ENCODE results near the gene KRT7.

The KRT7 gene

DNA sequence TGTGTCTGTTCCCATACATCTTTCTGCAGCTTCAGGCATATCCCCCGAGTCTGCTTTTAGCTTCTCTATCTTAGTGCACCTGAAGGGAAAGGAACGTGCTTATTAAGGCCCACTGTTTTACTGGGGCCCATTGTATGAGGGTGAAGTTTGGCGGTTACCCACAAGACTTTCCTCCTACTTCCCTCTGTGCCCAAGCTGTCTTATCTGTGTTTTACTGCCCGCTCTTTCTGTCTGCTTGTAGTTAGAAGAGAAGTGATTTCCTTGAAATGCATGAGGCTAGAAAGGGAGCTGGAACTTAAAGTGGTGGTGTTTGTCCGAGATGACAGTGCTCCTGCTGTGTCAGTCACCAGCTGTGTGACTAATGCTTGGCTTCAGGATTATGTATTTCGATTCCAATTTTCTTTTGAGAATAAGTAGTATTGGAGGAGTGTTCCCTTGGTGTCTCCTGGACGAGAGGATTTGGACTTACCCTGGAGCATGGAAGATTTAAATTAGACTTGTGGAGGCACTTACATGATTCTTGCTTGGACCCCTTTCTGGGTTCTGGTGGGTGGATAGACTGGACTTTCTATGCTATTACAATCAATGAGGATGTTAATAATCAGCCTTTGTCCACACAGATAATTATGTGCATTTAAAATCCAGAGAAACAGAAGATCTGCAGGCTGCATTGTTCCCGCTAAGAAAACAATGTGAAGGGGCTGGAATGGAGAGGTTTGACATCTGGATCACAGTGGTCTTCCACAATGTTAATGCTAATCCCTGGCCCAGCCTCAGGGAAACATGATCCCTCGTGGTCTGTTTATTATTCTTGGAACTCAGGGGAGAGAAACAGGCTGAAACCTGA is 27.5 kb downstream of the KRT7 start:
- Histone ChIP-seq H3F3A (ENCODE audit: insufficient read depth, low read length) (no peaks in the 10 kb centered on the region), H3K4me3 (ENCODE audit: low read depth, low read length, poor library complexity, severe bottlenecking) (no peak overlapping the region), H3K9ac (ENCODE audit: low read length) (no peak overlapping the region), H3K27me3 (ENCODE audit: insufficient read depth, low read length) (no peaks in the 10 kb centered on the region; the same call in 1 of the 2 replicates), H2AFZ (ENCODE audit: low read length) (no peak overlapping the region), H3K9me2 (ENCODE audit: low read depth, low read length) (no peaks in the 10 kb centered on the region), H3K4me2 (ENCODE audit: low read length) (no peak overlapping the region), H3K4me1 (ENCODE audit: insufficient read depth, low read length, severe bottlenecking) (no peaks in the 10 kb centered on the region), H3K79me2 (ENCODE audit: insufficient read depth, low read length) (no peaks in the 10 kb centered on the region), H4K20me1 (ENCODE audit: insufficient read depth, low read length) (no peaks in the 10 kb centered on the region), H3K36me3 (ENCODE audit: insufficient read depth, low read length) (no peaks in the 10 kb centered on the region), H3K27ac (ENCODE audit: low read depth, low read length, poor library complexity, severe bottlenecking) (no peak overlapping the region), H3K9me3 (ENCODE audit: low read length) (no peaks in the 10 kb centered on the region)
- TF ChIP-seq EZH2 (IDR thresholded peaks at IDR 0.05; ENCODE audit: borderline replicate concordance, low read length) = no peak
- TF ChIP-seq, protein P1, sequence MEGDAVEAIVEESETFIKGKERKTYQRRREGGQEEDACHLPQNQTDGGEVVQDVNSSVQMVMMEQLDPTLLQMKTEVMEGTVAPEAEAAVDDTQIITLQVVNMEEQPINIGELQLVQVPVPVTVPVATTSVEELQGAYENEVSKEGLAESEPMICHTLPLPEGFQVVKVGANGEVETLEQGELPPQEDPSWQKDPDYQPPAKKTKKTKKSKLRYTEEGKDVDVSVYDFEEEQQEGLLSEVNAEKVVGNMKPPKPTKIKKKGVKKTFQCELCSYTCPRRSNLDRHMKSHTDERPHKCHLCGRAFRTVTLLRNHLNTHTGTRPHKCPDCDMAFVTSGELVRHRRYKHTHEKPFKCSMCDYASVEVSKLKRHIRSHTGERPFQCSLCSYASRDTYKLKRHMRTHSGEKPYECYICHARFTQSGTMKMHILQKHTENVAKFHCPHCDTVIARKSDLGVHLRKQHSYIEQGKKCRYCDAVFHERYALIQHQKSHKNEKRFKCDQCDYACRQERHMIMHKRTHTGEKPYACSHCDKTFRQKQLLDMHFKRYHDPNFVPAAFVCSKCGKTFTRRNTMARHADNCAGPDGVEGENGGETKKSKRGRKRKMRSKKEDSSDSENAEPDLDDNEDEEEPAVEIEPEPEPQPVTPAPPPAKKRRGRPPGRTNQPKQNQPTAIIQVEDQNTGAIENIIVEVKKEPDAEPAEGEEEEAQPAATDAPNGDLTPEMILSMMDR (IDR thresholded peaks at IDR 0.05; ENCODE audit: low read length) = no peak

DNA sequence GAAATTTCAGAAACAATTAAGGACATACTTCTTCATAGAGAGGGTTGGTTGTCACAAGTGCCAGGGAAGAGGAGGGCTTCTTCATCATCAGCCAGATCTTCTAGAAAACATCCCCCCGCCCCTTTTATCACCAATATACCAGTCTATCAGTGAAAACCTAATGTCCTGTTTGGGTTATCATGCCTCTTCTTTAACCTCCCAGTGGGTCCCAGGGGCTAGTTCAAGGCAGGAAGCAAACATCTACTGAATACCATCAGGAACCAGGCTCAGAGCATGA is 28.1 kb downstream of the KRT7 start:
- Histone ChIP-seq H2AFZ (ENCODE audit: low read length) (no peak overlapping the region), H3K36me3 (ENCODE audit: insufficient read depth, low read length) (no peaks in the 10 kb centered on the region), H3K79me2 (ENCODE audit: insufficient read depth, low read length) (no peaks in the 10 kb centered on the region), H3K9me2 (ENCODE audit: low read depth, low read length) (no peaks in the 10 kb centered on the region), H4K20me1 (ENCODE audit: insufficient read depth, low read length) (no peaks in the 10 kb centered on the region), H3K27me3 (ENCODE audit: insufficient read depth, low read length) (no peaks in the 10 kb centered on the region; the same call in 1 of the 2 replicates), H3K9me3 (ENCODE audit: low read length) (no peaks in the 10 kb centered on the region), H3F3A (ENCODE audit: insufficient read depth, low read length) (no peaks in the 10 kb centered on the region), H3K27ac (ENCODE audit: low read depth, low read length, poor library complexity, severe bottlenecking) (no peak overlapping the region), H3K4me1 (ENCODE audit: insufficient read depth, low read length, severe bottlenecking) (no peaks in the 10 kb centered on the region), H3K4me2 (ENCODE audit: low read length) (no peak overlapping the region), H3K9ac (ENCODE audit: low read length) (no peak overlapping the region), H3K4me3 (ENCODE audit: low read depth, low read length, poor library complexity, severe bottlenecking) (no peak overlapping the region)
- no peak for TF ChIP-seq EZH2 (IDR thresholded peaks at IDR 0.05; ENCODE audit: borderline replicate concordance, low read length)
- TF ChIP-seq, protein P1 (IDR thresholded peaks at IDR 0.05; ENCODE audit: low read length) = no peak

DNA sequence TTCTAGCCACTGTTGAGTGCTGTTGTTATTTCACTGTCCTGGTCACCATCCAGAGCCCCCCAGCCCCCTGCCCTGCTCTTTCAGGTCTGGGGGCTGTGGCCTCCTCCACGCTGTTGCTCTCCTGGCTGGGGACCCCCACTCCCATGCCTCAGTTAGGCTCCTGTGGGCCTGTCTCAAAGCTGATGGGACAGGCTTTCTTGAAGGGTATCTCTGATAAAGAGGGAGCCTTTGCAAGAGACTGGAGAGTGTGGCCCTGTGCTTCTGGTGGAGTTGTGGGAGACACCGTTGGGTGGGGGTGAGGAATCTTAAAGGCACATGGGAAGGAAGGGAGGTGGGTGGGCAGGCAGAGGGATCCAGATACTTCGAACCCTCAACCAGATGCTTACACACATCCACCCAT is 29.2 kb downstream of the KRT7 start:
- TF ChIP-seq EZH2 (IDR thresholded peaks at IDR 0.05; ENCODE audit: borderline replicate concordance, low read length) = no peak
- TF ChIP-seq, protein P1 (IDR thresholded peaks at IDR 0.05; ENCODE audit: low read length) = no peak
- Histone ChIP-seq H3K27me3 (ENCODE audit: insufficient read depth, low read length) (no peaks in the 10 kb centered on the region; the same call in 1 of the 2 replicates), H4K20me1 (ENCODE audit: insufficient read depth, low read length) (no peaks in the 10 kb centered on the region), H3K4me3 (ENCODE audit: low read depth, low read length, poor library complexity, severe bottlenecking) (no peak overlapping the region), H3F3A (ENCODE audit: insufficient read depth, low read length) (no peaks in the 10 kb centered on the region), H3K27ac (ENCODE audit: low read depth, low read length, poor library complexity, severe bottlenecking) (no peak overlapping the region), H3K9me2 (ENCODE audit: low read depth, low read length) (no peaks in the 10 kb centered on the region), H2AFZ (ENCODE audit: low read length) (no peak overlapping the region), H3K9me3 (ENCODE audit: low read length) (no peaks in the 10 kb centered on the region), H3K4me1 (ENCODE audit: insufficient read depth, low read length, severe bottlenecking) (no peaks in the 10 kb centered on the region), H3K4me2 (ENCODE audit: low read length) (no peak overlapping the region), H3K79me2 (ENCODE audit: insufficient read depth, low read length) (no peaks in the 10 kb centered on the region), H3K36me3 (ENCODE audit: insufficient read depth, low read length) (no peaks in the 10 kb centered on the region), H3K9ac (ENCODE audit: low read length) (no peak overlapping the region)

Measured in OCI-LY1 (cell line).